RWPE2 (cell line): ENCODE results near the gene DCX.

ENCODE experiments used
- ATAC-seq: fragments of 200-7000 bp; cut with Tn5 transposase; 3 replicates; pipeline ENCODE4 v1.9.1; 2021; ENCODE audit warnings: low read depth
- DNase-seq: peaks from one replicate; pipeline ENCODE4 v3.0.0-alpha.2; 2020; ENCODE audit warnings: low spot score
- H3K27ac ChIP-seq: fragments of 450-650 bp; 2 replicates; pipeline ENCODE4 v1.5.1; 2017; ENCODE audit warnings: mild to moderate bottlenecking; ENCODE audit not compliant: poor library complexity, severe bottlenecking
- H3K27me3 ChIP-seq: fragments of 250-450 bp; sonication (Bioruptor Pico); 2 replicates; pipeline ENCODE4 v1.5.1; 2021; ENCODE audit warnings: mild to moderate bottlenecking, moderate library complexity; ENCODE audit not compliant: insufficient read depth, poor library complexity, severe bottlenecking
- H3K36me3 ChIP-seq: fragments of 250-450 bp; sonication (Bioruptor Pico); 2 replicates; pipeline ENCODE4 v1.5.1; 2020; ENCODE audit warnings: low read depth, mild to moderate bottlenecking, moderate library complexity
- H3K4me1 ChIP-seq: fragments of 250-450 bp; sonication (Bioruptor Pico); 2 replicates; pipeline ENCODE4 v1.5.1; 2021; ENCODE audit warnings: mild to moderate bottlenecking, moderate library complexity; ENCODE audit not compliant: insufficient read depth, poor library complexity, severe bottlenecking
- H3K4me3 ChIP-seq: fragments of 250-450 bp; sonication (Bioruptor Pico); 2 replicates; pipeline ENCODE4 v1.5.1; 2021; ENCODE audit warnings: mild to moderate bottlenecking, moderate library complexity; ENCODE audit not compliant: severe bottlenecking
- H3K9me3 ChIP-seq: fragments of 250-450 bp; sonication (Bioruptor Pico); 2 replicates; pipeline ENCODE4 v1.5.1; 2021; ENCODE audit warnings: mild to moderate bottlenecking, moderate library complexity; ENCODE audit not compliant: severe bottlenecking
- CTCF ChIP-seq: fragments of 450-650 bp; IDR thresholded peaks from one replicate; pipeline ENCODE4 v1.5.1; 2017; ENCODE audit warnings: mild to moderate bottlenecking, moderate library complexity; ENCODE audit not compliant: poor library complexity, severe bottlenecking

The DCX gene

DNA sequence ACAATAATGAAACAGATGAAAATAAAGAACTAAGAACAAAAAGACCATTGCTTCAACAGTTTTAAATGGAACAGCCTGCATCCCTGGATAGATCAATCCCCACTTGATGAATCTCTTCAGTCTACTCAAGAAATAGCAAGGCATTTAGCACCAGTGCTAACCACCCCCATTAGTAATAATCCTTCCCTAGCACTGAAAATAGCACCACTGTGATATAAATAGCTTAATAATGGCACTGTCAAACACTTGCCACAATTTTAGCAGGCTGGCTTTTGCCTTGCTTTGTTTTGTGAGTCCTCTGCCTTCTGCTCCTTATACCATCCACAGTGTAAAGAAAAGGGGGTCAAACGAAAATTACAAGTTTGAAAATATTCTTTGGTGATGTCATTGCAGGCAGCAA, 17.4 kb downstream of the DCX start:
- Histone ChIP-seq H3K27ac (no peak overlapping the region), H3K4me3 (no peak overlapping the region), H3K36me3 (no peaks in the 10 kb centered on the region), H3K27me3 (no peaks in the 10 kb centered on the region), H3K4me1 (no peaks in the 10 kb centered on the region), H3K9me3 (no peaks in the 10 kb centered on the region)
- no peak for TF ChIP-seq CTCF
- DNase-seq (no peak), ATAC-seq (no peak)

DNA sequence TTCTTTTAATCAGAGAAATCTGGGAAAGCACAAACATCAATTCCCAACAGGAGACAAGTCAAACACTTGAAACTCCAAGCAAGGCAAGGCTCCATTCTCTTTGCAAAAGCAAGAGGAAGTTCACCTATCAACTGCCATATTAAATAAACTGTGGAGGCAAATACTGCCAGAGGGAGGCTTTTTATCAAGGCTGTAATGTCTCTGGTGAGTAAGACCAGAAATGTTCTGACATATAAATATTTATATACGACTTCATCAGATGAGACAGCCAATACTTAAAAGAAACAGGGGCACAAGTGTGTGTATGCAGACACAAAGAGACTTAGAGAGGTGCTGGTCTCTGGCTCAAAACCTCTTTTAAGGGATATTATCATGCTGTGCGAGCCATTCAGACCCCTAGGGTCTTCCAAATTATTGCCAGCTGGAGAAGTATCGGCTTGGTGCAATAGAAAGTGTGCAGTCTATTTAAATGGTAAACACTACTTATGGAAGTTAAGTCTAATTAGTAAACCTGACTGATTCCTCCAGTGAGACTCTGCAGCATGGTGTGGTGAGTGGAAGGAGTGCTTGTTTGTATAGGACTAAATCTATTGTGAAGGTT, 24.4 kb downstream of the DCX start:
- Histone ChIP-seq H3K36me3 (no peaks in the 10 kb centered on the region), H3K4me3 (no peak overlapping the region), H3K4me1 (no peaks in the 10 kb centered on the region), H3K9me3 (no peaks in the 10 kb centered on the region), H3K27me3 (no peaks in the 10 kb centered on the region), H3K27ac (no peak overlapping the region)
- TF ChIP-seq CTCF = no peak
- ATAC-seq = no peak
- DNase-seq = no peak

- no peaks in the 10 kb centered on the region for H3K4me1 ChIP-seq
- no peaks in the 10 kb centered on the region for H3K36me3 ChIP-seq
- no peak for ATAC-seq
- no peak overlapping the region for H3K27ac ChIP-seq
- DNase-seq = no peak
- H3K9me3 ChIP-seq = no peaks in the 10 kb centered on the region
- no peak for TF ChIP-seq CTCF
- H3K27me3 ChIP-seq = no peaks in the 10 kb centered on the region
- H3K4me3 ChIP-seq = no peak overlapping the region
Measured at GRCh38 chrX:111386615-111387233, 25.3 kb downstream of the DCX start.

GRCh38 chrX:111386077-111386476, 25.9 kb downstream of the DCX start:
- no peak for TF ChIP-seq CTCF
- no peaks in the 10 kb centered on the region for H3K9me3 ChIP-seq
- no peak for DNase-seq
- ATAC-seq = no peak
- H3K27me3 ChIP-seq = no peaks in the 10 kb centered on the region
- no peak overlapping the region for H3K27ac ChIP-seq
- no peak overlapping the region for H3K4me3 ChIP-seq
- no peaks in the 10 kb centered on the region for H3K4me1 ChIP-seq
- no peaks in the 10 kb centered on the region for H3K36me3 ChIP-seq

- TF ChIP-seq CTCF = no peak
- H3K4me1 ChIP-seq = no peaks in the 10 kb centered on the region
- H3K36me3 ChIP-seq = no peaks in the 10 kb centered on the region
- no peak overlapping the region for H3K27ac ChIP-seq
- H3K4me3 ChIP-seq = no peak overlapping the region
- ATAC-seq (no peak), DNase-seq (no peak)
- no peaks in the 10 kb centered on the region for H3K27me3 ChIP-seq
- no peaks in the 10 kb centered on the region for H3K9me3 ChIP-seq
Measured at GRCh38 chrX:111382277-111382676, 29.7 kb downstream of the DCX start.
